ENCODE data around the gene AP5M1. TPM values are rescaled to one million over a fixed set of nuclear protein-coding genes. Genes with fewer than 3 reads are reported as not detected.

The AP5M1 gene
- total and polyA plus RNA-seq, 10 of the 15 experiments (the other 5 are each of a cell fraction or from before 2014, with no cell fraction given), result 23.9 to 66.0 (median 38.4) TPM

DNA sequence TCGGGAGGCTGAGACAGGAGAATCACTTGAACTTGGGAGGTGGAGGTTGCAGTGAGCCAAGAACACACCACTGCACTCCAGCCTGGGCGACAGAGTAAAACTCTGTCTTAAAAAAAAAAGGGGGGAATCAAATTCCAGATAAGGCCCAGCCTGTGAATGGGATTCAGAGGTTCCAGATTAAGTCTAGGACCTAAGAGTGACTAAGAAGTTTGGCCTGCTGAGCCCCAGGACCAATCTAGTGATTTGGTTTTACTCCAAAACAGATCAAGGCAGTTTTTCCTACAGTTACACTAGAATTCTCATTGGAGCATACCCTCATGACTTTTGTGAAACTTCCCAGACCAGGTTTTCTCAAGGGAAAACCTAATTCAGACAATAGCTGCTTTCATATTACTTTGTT, 22.8 kb upstream of the AP5M1 start:
- Histone ChIP-seq H3K9ac (ENCODE audit: control insufficient read depth, insufficient read depth, low read length) (no peak overlapping the region), H3K9me3 (replicated peaks; ENCODE audit: control insufficient read depth, insufficient read depth, low read length) (no peaks in the 10 kb centered on the region), H3K4me1 (ENCODE audit: control insufficient read depth, insufficient read depth, low read length) (no peaks in the 10 kb centered on the region), H3K36me3 (ENCODE audit: control insufficient read depth in 2 of 2, insufficient read depth in 2 of 2, low read length in 1 of 2) (no peaks in the 10 kb centered on the region; a peak in 2 of 4 replicates), H3K4me2 (ENCODE audit: control insufficient read depth, insufficient read depth) (no peak overlapping the region), H2AFZ (ENCODE audit: control insufficient read depth, low read depth, low read length) (no peak overlapping the region), H3K4me3 (no peak overlapping the region), H3K79me2 (ENCODE audit: control insufficient read depth, insufficient read depth, low read length) (peaks cover 10% of the 10 kb centered on the region), H4K20me1 (ENCODE audit: control insufficient read depth, insufficient read depth) (no peaks in the 10 kb centered on the region), H3K27ac (ENCODE audit: control insufficient read depth, insufficient read depth) (no peak overlapping the region), H3K27me3 (replicated peaks in 1 of 2; ENCODE audit: control insufficient read depth in 2 of 2, insufficient read depth in 2 of 2, low read length in 1 of 2) (no peaks in the 10 kb centered on the region)
- WGBS (ENCODE audit: insufficient coverage, insufficient replicate concordance, low lambda C conversion rate, missing lambda C conversion rate), result 93% methylated on average over 2 of the region's 2 CpGs
- POLR2A ChIA-PET, result no interaction called here
- no TSS peak for BruUV-seq (replicated peaks)
- FAIRE-seq, result no peak
- TF ChIP-seq CBFB (IDR thresholded peaks at IDR 0.05; ENCODE audit: low read depth), result no peak
- TF ChIP-seq SMC3 (IDR thresholded peaks at IDR 0.05; ENCODE audit: borderline replicate concordance, low read length), result no peak
- TF ChIP-seq TCF12 (IDR thresholded peaks at IDR 0.05; ENCODE audit: low read depth, low read length), result no peak
- TF ChIP-seq SREBF2 (IDR thresholded peaks at IDR 0.05; ENCODE audit: low read length), result no peak
- TF ChIP-seq GATAD2B (conservative IDR thresholded peaks at IDR 0.05; ENCODE audit: low read depth), result no peak
- TF ChIP-seq RELA (IDR thresholded peaks at IDR 0.05; ENCODE audit: borderline replicate concordance, partially characterized antibody), result no peak
- no peak for TF ChIP-seq NR2C2 (IDR thresholded peaks at IDR 0.05; ENCODE audit: borderline replicate concordance, control insufficient read depth, insufficient read length, low read depth)
- no peak for TF ChIP-seq REST (IDR thresholded peaks at IDR 0.05; ENCODE audit: low read depth, low read length)
- no peak for TF ChIP-seq ZNF24 (IDR thresholded peaks at IDR 0.05)
- TF ChIP-seq ZSCAN29 (IDR thresholded peaks at IDR 0.05), result no peak
- DNase-seq (ENCODE audit: low read depth, low spot score), result no peak
- SMC1A ChIA-PET (ENCODE audit: uncharacterized antibody, unreplicated experiment), result interaction anchor here (1.0 to 1.2 kb wide), 2 partner anchors 8 to 14 kb away, joined by 3 to 4 read pairs; no protein-coding TSS in a partner anchor
- intact Hi-C loops (cut with micrococcal nuclease; ENCODE audit: unreplicated experiment), result no loop called here
- in situ Hi-C loops (cut with MboI), result no loop called here
- ATAC-seq, result no peak
- RAD21 ChIA-PET (ENCODE audit: unreplicated experiment), result no interaction called here
- CTCF ChIA-PET, result interaction anchor here (0.9 kb wide), 1 partner anchor 35 kb away, joined by 3 read pairs; no protein-coding TSS in a partner anchor
